Fibroblast of skin of right biceps (primary cell): ENCODE measurements around the gene IPO11.
"Not testable (repeated sequence)": the region's sequence is repeated elsewhere in the genome, so short reads cannot be mapped to it uniquely, and the experiment has no call there.

Source experiments
- DNase-seq: peaks from one replicate; pipeline ENCODE4 v3.0.0-alpha.2; 2013

IPO11 gene

DNA sequence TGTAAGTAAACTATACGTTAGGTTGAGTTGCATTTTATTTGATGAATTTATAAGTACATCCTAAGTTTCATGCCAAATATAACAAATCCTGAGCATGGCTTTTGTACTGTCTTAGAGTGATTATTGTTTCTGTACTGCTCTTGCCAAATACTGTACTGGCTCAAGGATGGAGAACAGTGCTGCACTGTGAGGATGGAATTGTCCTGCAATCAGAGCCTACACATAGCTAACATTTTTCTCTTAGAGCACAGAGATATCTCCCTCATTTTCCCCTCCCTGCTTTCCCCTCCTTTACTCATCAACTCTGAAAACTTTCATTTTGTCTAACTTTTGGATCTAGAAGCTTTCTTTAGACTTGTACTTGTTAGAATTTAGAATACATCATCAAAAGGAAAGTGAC is 194.3 kb downstream of the IPO11 start:
- no peak for DNase-seq

DNA sequence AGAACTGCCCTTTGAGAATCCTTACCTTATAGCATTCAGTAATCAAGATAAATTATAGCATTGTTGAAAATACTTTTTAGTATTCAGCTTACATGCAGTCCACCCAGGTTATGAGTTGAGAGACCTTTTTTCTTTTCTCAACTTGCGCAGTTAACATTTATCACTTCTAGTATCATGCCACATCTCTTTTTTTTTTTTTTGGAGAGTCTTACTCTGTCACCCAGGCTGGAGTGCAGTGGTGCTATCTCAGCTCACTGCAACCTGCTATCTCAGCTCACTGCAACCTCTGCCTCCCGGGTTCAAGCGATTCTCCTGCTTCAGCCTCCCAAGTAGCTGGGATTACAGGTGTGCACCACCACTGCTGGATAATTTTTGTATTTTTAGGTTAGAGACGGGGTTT is 195.1 kb downstream of the IPO11 start:
- DNase-seq: no peak

DNA sequence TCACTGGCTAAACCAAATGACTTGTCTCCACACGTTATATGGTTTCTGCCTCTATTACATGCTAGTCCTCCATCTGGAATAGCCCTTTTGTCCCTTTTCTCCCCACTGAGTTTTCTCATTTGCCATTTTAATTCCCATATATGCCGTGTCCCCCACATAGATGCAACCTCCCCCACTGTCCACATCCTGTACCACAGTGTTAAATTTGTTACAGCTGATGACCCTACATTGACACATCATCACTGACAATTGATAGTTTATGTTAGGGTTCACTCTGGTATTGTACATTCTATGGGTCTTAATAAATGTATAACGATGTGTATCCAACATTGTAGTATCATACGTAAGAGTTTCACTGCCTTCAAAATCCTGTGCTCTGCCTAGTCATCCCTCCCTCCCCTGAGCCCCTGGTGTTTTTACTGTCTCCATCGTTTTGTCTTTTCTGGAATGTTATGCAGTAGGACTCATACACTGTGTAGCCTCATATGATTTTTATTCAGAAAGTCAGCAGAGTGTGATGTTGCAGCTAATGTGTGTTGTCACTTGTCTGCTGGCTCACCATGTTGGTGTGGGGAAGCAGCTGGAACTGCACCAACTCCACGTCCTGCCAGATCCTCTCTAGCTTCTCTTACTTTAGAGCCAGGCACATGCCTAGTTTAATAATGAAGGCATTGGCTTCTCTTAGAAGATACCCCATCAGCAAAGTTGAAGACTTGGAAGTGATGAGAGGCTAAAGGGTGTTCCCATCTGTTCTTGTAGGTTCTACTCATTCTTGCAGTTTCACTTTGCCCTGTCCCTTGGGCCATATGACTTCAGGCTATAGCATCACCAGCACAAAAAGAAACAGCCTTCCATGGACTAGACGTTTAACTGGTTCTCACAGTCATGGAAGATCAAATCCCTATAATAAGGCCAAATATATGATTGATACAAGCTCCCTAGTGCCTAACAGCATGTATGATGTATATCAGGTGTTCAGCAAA is 196.3 kb downstream of the IPO11 start:
- DNase-seq: peak; percentile 13

DNA sequence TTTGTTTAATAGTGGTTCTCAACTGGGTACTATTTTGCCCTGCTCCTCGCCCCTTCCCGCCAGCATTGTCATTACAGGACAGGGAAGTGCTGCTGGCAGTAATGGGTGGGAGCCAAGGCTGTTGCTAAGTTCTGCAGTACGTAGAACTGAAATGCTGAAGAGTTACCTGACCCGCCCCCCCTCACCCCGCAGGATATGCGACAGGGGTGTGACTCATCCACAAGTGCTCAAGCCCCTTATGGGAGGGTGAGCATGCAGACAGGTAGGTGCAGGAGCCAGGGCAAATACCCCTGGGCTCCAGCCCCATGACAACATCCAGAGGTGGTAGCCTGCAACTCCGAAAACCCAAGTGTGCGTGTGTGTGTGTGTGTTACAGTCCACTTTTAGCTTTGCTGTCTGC is 201.8 kb downstream of the IPO11 start:
- no peak for DNase-seq

DNA sequence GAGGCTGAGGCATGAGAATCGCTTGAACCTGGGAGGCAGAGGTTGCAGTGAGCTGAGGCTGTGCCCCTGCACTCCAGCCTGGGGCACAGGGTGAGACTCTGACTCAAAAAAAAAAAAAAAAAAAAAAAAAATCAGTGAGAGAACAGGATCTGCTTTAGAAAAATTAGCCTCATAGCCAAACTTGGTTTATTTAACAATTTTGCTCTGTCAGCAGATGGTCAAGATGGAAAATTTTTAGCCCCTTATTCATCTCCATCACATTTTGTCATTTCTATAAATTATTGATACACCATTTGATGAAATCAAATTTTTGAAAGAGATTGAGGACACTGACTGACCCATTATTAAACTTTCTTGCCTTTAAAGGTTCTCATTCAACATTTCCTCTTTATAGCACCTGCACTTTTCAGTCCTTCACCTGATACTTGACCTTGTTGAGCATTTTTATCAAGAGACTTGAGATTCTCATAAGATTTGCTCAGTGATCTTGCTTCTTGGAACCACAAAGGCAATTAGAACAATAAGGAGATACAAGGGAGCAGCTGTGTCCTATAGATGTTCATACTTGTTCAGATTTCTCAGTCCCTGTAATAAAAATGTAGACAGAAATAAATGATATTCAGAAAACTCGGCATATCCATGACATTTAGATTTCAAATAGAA is 204.2 kb downstream of the IPO11 start:
- no peak for DNase-seq

DNA sequence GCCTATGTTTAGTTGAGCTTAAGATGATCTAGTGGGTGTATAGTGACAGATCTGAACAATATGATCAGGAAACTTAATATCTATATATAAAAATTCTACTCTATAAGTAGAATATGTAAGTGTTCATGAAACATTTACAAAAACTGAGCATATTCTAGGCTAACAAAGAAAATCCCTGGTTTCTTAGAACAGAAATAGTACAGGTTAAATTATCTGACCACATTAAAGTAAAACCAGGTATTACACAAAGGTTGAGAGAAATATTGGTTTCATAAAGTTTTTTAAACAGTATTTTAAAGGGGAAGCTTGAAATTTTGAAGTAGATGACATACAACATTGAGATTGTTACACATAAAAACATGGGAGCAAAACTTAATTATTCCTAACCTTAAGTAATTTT is 205.4 kb downstream of the IPO11 start:
- no peak for DNase-seq

DNA sequence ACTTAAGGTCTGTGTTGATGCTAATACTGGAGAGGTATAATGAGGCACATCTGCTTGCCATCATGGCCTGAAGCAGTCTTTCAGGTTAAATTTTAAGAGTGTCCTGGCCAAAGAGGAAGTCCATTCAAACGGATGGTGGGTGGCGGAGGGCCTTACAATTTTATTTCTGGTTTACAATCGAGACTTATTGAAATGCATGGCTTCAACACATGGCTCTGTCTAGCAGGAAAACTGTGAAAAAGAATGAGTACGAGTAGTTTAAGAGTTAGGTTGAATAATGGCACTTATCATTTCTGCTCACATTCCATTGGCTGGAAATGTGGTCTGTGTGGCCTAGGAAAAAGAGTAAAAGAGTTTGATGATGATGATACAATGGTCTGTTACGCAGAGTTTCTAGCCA is 208.2 kb downstream of the IPO11 start:
- DNase-seq: no peak

DNA sequence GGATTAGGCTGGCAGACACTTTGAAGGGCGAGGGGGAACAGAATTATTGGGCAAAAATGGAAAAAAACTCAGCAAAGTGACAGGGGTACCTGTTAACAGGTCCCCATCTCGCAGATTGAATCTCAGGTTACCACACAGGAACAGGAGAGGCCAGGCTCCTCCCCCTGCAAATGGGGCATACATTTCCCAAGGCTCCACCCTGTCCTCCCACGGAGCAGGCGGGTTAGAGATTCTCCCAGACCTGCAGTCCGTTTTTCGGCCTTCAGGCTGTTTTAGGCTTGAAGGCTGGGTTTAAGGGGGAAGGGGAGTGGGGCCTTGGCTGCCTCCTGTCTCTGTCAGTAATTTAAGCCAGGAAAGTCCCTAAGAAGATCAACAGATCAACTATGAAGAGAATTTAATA is 208.7 kb downstream of the IPO11 start:
- no peak for DNase-seq

DNA sequence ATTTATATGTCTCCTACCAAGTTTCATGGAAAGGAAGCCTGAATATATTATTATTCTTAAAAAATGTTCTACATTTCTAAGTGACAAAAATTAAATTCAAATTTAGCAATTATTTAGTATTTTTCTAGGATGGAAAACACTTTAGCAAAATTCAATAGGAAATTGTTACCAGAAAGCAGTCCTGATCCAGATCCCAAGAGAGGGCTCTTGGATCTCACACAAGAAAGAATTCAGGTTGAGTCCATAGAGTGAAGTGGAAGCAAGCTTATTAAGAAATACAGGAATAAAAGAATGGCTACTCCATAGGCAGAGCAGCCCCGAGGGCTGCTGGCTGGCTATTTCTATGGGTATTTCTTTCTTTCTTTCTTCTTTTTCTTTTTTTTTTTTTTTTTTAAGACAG is 210.7 kb downstream of the IPO11 start:
- DNase-seq: no peak

DNA sequence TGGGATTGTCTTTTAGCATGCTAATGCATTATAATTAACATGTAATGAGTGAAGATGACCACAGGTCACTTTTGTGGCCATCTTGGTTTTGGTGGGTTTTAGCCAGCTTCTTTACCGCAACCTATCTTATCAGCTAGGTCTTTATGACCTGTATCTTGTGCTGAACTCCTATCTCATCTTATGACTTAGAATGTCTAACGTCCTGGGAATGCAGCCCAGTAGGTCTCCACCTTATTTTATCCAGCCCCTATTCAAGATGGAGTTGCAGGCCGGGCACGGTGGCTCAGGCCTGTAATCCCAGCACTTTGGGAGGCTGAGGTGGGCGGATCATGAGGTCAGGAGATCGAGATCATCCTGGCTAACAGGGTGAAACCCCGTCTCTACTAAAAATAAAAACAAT is 211.9 kb downstream of the IPO11 start:
- DNase-seq: not testable (repeated sequence)

DNA sequence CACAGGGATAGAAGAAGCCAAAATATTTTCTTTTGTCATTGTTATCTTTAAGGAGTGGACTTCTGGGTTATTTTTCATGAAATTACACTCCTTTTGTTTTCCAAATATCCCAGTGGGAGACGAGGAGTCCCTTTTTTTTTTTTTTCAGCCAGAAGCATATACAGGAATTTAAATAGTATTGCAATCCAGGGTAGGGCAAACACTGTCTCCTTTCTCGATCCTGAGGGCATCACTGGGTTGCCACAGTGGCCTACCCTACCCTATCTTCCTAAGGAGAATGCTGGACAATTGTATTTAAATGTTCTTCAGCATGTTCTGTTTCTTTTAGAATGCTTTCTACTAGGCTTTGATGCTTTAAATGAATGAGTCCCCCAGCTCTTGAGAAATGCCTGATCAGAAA is 214.0 kb downstream of the IPO11 start:
- no peak for DNase-seq

DNA sequence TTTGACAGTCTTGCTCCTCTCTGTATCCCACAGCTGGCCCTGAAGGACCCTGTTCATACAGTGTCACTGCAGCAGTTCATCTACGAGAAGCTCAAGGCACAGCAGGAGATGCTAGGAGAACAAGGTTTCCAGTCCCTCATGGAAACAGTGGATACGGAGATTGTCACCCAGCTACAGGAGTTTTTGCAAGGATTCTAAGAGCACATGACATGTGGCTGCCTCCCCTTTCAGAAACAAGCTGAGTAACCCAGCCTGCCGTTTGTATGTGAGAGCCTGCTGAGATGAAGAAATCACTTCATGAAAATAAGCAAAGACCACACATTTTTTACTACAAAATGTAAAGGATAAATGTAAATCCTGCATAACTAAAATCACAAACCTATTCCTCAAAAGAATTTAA is 214.6 kb downstream of the IPO11 start:
- DNase-seq: no peak

DNA sequence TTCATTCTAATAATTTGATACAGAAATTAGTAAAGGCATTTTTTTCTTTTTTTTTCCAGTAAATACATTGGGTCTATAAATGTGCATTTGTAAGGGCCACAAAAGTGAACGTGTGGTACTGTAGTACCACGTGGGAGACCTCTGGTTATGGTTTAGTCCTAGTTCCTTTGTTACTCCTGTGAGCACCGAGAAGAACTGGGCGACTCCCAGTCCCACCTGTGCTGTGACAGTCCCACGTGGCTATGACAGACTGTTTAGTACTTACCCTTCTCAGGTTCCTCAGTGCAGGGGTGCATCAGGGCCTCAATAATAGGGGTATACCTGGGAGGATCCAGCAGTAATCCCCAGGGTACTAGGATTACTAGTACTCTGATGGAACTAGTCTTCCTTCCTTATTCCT is 215.3 kb downstream of the IPO11 start:
- no peak for DNase-seq

DNA sequence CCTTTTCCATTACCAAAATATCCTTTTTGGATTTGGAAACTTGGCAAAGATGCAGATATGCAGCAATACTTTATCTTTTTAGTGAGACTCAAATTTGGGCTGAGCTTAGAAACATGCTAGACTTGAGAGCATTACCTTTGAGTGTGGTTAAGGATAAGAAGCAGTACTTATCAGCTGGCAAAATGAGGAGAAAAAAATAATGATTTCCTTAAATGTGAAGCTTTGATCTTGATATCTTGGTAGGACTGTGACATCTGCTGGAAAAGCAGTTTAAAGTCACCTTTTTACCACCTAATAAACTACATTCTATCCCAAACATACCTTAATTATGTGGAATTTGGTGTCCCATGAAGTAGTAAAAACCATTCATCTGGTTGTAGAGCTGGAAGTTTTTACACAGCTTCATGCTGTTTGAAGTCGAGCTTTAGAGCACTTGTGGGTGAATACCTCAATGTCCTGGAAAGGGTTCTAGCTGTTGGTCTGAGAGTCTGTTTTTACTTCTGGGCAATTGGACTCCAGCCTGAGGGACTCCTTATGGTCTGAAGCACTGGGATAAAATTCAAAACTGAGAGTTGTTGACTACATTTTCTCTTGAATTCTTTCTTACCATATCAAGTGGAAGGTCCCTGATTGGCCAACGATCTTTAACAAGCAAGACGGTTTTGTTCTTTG is 219.5 kb downstream of the IPO11 start:
- no peak for DNase-seq

DNA sequence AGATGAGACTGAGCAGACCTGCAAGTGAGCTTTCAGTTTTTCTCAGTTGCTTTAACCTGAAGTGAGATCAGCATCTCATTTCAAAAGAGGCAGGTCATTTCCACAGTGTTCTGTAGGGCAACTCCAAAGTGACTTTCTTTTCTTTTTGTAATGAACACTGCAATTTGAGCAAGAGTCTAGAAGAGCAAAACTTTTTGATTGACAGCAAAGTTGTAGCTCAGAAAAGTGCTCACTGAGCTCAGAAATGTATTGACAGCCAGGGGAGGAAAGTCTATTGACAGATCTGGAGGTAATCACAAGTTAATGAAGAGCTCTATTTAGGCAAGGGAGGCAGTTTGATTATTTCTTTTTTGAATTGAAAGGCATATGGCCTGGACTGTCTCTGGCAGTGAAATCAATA is 220.7 kb downstream of the IPO11 start:
- DNase-seq: no peak

DNA sequence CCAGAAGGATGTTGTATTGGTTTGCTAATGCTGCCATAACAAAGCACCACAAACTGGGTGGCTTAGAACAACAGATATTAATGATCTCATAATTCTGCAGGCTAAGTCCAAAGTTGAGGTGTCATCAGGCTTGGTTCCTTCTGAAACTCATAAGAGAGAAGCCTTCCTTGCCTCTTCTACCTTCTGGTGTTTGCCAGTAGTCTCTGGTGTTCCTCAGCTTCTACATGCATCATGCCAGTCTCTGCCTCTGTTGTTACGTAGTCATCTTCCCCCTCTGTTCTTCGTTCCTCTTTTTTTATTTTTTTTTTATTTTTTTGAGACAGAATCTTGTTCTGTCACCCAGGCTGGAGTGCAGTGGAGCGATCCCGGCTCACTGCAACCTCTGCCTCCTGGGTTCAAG is 227.9 kb downstream of the IPO11 start:
- no peak for DNase-seq

DNA sequence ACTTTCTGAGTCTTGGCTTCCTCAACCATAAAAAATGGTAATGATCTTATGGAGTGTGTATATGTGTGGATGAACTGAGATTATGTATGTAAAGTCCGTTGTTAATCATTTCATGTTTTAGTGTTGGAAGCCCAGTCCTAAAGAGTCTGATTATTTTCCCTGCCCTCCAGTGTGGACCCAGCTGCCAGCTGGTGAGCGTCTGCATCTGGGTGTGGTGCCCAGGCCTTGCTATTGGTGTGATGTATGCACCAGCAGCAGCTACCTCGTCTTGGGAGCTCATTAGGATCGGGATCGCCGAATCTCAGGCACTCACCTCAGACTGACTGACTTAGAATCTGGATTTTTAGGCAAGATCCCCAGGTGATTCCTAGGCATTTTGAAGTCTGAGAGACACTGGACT is 229.9 kb downstream of the IPO11 start:
- no peak for DNase-seq

DNA sequence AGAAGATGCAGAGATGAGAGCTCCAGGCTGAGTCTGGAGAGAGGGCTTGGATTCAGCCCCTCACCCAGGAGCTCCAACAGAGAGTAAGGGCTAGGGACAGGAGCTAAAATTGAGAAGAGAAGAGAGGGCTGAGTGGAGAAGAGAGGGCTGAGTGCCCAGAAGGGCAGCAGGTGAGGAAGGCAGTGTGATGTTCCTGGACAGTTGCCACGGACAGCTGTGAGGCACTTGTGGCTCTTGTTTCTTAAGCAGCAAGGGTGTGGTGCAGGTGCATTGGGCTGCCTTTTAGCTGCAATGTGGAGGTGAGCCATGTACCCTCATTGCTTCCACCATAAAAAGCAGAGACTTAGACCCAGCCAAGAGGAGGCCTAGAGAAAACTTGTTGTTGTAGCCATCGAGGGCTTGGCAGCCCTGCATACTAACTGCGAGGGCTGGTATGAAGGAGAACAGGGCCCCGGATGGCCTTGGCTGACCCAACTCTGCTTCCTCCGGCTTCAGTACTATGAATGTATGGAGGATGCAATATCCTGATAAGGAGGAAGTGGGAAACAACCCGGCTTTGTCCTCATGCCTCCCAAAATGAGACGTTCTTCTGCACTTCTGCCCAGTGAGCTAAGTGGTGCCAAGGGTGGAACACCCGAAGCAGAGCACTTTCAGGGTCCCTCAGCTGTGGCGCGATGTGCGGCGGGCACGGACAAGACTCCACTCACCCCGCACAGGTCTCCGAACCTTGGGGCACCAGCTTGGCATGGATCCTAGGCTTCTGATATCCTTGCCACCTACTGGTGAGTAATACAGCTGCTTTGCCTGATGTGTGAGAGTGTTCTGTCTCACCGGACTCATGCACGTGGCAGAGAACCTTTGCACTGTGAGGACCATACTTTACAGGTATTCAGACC is 231.2 kb downstream of the IPO11 start:
- DNase-seq: no peak

DNA sequence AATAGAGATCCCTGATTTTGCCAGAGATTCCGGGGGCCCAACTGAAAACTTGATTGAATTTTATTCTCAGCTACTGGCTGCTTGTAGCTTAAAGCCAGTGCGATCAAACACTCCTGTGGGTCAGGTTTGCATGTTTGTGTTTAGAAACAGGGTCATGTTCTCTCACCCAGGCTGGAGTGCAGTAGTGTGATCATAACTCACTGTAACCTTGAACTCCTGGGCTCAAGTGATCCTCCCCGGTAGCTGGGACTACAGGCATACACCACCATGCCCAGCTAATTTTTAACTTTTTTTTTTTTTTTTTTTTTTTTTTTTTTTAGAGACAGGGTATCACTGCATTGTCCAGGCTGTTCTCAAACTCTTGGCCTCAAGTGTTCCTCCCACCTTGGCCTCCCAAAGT is 232.7 kb downstream of the IPO11 start:
- no peak for DNase-seq

DNA sequence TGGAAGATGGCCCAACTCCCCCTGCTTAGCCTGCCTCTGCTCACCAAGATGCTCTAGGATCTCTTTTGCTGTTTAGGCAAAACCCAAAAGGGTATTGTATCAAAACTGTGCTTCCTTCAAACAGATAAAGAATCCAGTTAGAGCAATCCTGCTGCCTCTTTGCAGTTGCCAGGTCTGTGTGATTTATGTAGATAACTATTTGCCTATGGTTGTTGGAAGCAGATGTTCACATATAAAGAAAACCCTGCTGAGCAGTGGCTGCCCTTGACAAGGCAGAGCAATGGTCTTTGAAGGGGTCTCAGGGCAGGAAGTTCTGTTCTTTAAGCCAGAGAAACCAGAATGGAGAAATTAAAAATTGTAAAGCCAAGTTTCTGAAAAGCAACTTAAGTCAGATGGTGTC is 234.7 kb downstream of the IPO11 start:
- no peak for DNase-seq

DNA sequence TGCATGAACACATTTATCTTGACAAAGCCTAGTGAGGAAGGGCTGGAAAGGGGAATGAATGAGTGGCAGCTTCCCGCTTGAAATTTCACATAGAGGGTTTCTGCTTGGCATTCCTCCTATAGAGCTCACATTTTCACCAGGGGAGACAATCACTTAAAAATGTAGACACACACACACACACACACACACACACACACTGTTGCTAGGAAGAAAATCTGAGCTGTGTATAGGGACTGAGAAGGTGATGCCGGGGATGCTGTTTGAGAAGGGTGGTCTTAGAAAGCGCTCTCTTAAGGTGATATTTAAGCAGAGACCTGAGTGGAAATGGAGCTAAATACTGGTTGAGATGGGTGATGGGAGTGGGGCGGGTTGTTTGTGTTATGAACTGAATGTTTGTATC is 236.5 kb downstream of the IPO11 start:
- no peak for DNase-seq

DNA sequence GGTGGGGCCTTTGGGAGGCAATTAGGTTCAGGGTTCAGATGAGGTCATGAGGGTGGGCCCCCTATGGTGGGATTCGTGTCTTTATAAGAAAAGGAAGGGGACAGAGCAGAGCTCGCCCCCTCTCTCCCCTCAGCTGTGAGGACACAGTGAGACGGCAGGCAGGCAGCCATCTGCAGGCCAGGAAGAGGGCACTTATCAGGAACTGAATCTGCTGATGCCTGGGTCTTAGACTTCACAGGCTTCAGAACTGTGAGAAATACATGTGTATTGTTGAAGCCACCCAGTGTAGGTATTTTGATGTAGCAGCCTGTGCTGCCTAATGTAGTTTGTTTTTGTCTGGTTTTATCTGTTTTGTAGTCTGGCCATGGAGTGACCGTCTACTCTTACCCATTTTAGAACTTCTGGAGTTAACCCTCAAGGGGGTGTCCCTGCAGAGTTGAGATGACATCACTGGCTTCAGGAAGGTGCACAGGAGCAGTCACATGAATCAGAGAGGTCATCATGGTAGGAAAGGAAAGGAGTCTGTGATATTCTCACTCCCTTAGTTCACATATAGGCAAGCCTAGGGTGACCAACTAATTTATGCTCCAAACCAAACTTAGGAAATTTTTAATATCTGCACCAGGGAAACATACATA is 237.0 kb downstream of the IPO11 start:
- DNase-seq: no peak
